ENCODE data around the gene GID4. TPM values are rescaled to one million over a fixed set of nuclear protein-coding genes. Genes with fewer than 3 reads are reported as not detected.

Gene GID4
- total and polyA plus RNA-seq, 3 experiments from 2014 or later: 8.5 to 11.1 (median 9.8) TPM

- Mint-ChIP-seq H3K4me3 (no peak overlapping the region), H3K9me3 (no peaks in the 10 kb centered on the region), H3K36me3 (peaks cover 0 to 65% (median 12%) of the 10 kb centered on the region in 3 donors), H3K27ac (no peak overlapping the region), H3K4me1 (no peaks in the 10 kb centered on the region), H3K27me3 (no peaks in the 10 kb centered on the region)
- H3K4me3 ChIP-seq (ENCODE audit: low read length): no peak overlapping the region
- POLR2A ChIA-PET: no interaction called here
- CTCF ChIA-PET: no interaction called here
- no peaks in the 10 kb centered on the region for H3K4me1 ChIP-seq (ENCODE audit: insufficient read depth, low read length)
- no peaks in the 10 kb centered on the region for H3K36me3 ChIP-seq (ENCODE audit: insufficient read depth, low read length)
- no peak overlapping the region for H3K27ac ChIP-seq (ENCODE audit: low read depth, low read length)
- no peak for DNase-seq
- no peaks in the 10 kb centered on the region for H3K27me3 ChIP-seq (ENCODE audit: insufficient read depth, low read length, poor library complexity, severe bottlenecking)
- no peaks in the 10 kb centered on the region for H3K9me3 ChIP-seq (ENCODE audit: low read length)
Measured at GRCh38 chr17:18009609-18010420, 29.4 kb upstream of the GID4 start.

GRCh38 chr17:18011286-18011685 lies 27.9 kb upstream of the GID4 start:
- Mint-ChIP-seq H3K4me3 (no peak overlapping the region), H3K4me1 (no peaks in the 10 kb centered on the region), H3K27me3 (no peaks in the 10 kb centered on the region), H3K9me3 (no peaks in the 10 kb centered on the region), H3K27ac (no peak overlapping the region), H3K36me3 (peaks cover 0 to 70% (median 11%) of the 10 kb centered on the region in 3 donors)
- H3K9me3 ChIP-seq (ENCODE audit: low read length): no peaks in the 10 kb centered on the region
- ChIA-PET CTCF (no interaction called here), POLR2A (no interaction called here)
- no peaks in the 10 kb centered on the region for H3K27me3 ChIP-seq (ENCODE audit: insufficient read depth, low read length, poor library complexity, severe bottlenecking)
- no peaks in the 10 kb centered on the region for H3K4me1 ChIP-seq (ENCODE audit: insufficient read depth, low read length)
- H3K4me3 ChIP-seq (ENCODE audit: low read length): no peak overlapping the region
- DNase-seq: no peak
- H3K27ac ChIP-seq (ENCODE audit: low read depth, low read length): no peak overlapping the region
- H3K36me3 ChIP-seq (ENCODE audit: insufficient read depth, low read length): peaks cover 6% of the 10 kb centered on the region

GRCh38 chr17:18014006-18014405 lies 25.2 kb upstream of the GID4 start:
- ChIA-PET CTCF (no interaction called here), POLR2A (no interaction called here)
- no peaks in the 10 kb centered on the region for H3K4me1 Mint-ChIP-seq
- Histone ChIP-seq H3K4me1 (ENCODE audit: insufficient read depth, low read length) (no peaks in the 10 kb centered on the region), H3K27me3 (ENCODE audit: insufficient read depth, low read length, poor library complexity, severe bottlenecking) (no peaks in the 10 kb centered on the region), H3K27ac (ENCODE audit: low read depth, low read length) (no peak overlapping the region), H3K36me3 (ENCODE audit: insufficient read depth, low read length) (peaks cover 6% of the 10 kb centered on the region), H3K9me3 (ENCODE audit: low read length) (no peaks in the 10 kb centered on the region), H3K4me3 (ENCODE audit: low read length) (no peak overlapping the region)
- H3K27ac Mint-ChIP-seq: no peak overlapping the region
- no peak for DNase-seq
- H3K27me3 Mint-ChIP-seq: no peaks in the 10 kb centered on the region
- no peak overlapping the region for H3K4me3 Mint-ChIP-seq
- no peaks in the 10 kb centered on the region for H3K9me3 Mint-ChIP-seq
- H3K36me3 Mint-ChIP-seq: peaks cover 0 to 68% (median 13%) of the 10 kb centered on the region in 3 donors

GRCh38 chr17:18015593-18015992 lies 23.6 kb upstream of the GID4 start:
- Mint-ChIP-seq H3K4me3 (no peak overlapping the region), H3K36me3 (peaks cover 0 to 65% (median 13%) of the 10 kb centered on the region in 3 donors), H3K4me1 (no peaks in the 10 kb centered on the region), H3K27me3 (no peaks in the 10 kb centered on the region), H3K9me3 (no peaks in the 10 kb centered on the region), H3K27ac (no peak overlapping the region)
- no peak for DNase-seq
- H3K4me1 ChIP-seq (ENCODE audit: insufficient read depth, low read length): no peaks in the 10 kb centered on the region
- H3K9me3 ChIP-seq (ENCODE audit: low read length): no peaks in the 10 kb centered on the region
- H3K27ac ChIP-seq (ENCODE audit: low read depth, low read length): no peak overlapping the region
- POLR2A ChIA-PET: no interaction called here
- CTCF ChIA-PET: interaction anchor here (1.5 kb wide), 1 partner anchor 87 kb away, joined by 4 read pairs; no protein-coding TSS in a partner anchor
- H3K27me3 ChIP-seq (ENCODE audit: insufficient read depth, low read length, poor library complexity, severe bottlenecking): no peaks in the 10 kb centered on the region
- peaks cover 6% of the 10 kb centered on the region for H3K36me3 ChIP-seq (ENCODE audit: insufficient read depth, low read length)
- no peak overlapping the region for H3K4me3 ChIP-seq (ENCODE audit: low read length)

- Histone ChIP-seq H3K4me1 (ENCODE audit: insufficient read depth, low read length) (no peaks in the 10 kb centered on the region), H3K4me3 (ENCODE audit: low read length) (no peak overlapping the region), H3K36me3 (ENCODE audit: insufficient read depth, low read length) (peaks cover 6% of the 10 kb centered on the region), H3K27me3 (ENCODE audit: insufficient read depth, low read length, poor library complexity, severe bottlenecking) (no peaks in the 10 kb centered on the region), H3K9me3 (ENCODE audit: low read length) (no peaks in the 10 kb centered on the region), H3K27ac (ENCODE audit: low read depth, low read length) (no peak overlapping the region)
- no peak for DNase-seq
- ChIA-PET CTCF (no interaction called here), POLR2A (interaction anchor here (0.6 kb wide), 1 partner anchor 164 kb away, joined by 3 read pairs; no protein-coding TSS in a partner anchor)
- Mint-ChIP-seq H3K4me3 (no peak overlapping the region), H3K36me3 (peaks cover 0 to 67% (median 16%) of the 10 kb centered on the region in 3 donors), H3K4me1 (no peaks in the 10 kb centered on the region), H3K27me3 (no peaks in the 10 kb centered on the region), H3K9me3 (no peaks in the 10 kb centered on the region), H3K27ac (no peak overlapping the region)
Measured at GRCh38 chr17:18016426-18016825, 22.8 kb upstream of the GID4 start.

- Mint-ChIP-seq H3K9me3 (no peaks in the 10 kb centered on the region), H3K4me1 (no peaks in the 10 kb centered on the region), H3K36me3 (peaks cover 0 to 61% (median 14%) of the 10 kb centered on the region in 3 donors), H3K4me3 (no peak overlapping the region), H3K27ac (no peak overlapping the region), H3K27me3 (no peaks in the 10 kb centered on the region)
- no peak for DNase-seq
- Histone ChIP-seq H3K27me3 (ENCODE audit: insufficient read depth, low read length, poor library complexity, severe bottlenecking) (no peaks in the 10 kb centered on the region), H3K36me3 (ENCODE audit: insufficient read depth, low read length) (peaks cover 6% of the 10 kb centered on the region), H3K4me3 (ENCODE audit: low read length) (no peak overlapping the region), H3K4me1 (ENCODE audit: insufficient read depth, low read length) (no peaks in the 10 kb centered on the region), H3K27ac (ENCODE audit: low read depth, low read length) (no peak overlapping the region), H3K9me3 (ENCODE audit: low read length) (no peaks in the 10 kb centered on the region)
- POLR2A ChIA-PET: no interaction called here
- CTCF ChIA-PET: no interaction called here
Measured at GRCh38 chr17:18017958-18018357, 21.2 kb upstream of the GID4 start.

GRCh38 chr17:18018411-18018921 lies 20.7 kb upstream of the GID4 start:
- ChIA-PET CTCF (no interaction called here), POLR2A (no interaction called here)
- H3K27ac Mint-ChIP-seq: no peak overlapping the region
- H3K4me3 ChIP-seq (ENCODE audit: low read length): no peak overlapping the region
- H3K27ac ChIP-seq (ENCODE audit: low read depth, low read length): no peak overlapping the region
- H3K9me3 ChIP-seq (ENCODE audit: low read length): no peaks in the 10 kb centered on the region
- H3K4me1 ChIP-seq (ENCODE audit: insufficient read depth, low read length): no peaks in the 10 kb centered on the region
- no peaks in the 10 kb centered on the region for H3K27me3 ChIP-seq (ENCODE audit: insufficient read depth, low read length, poor library complexity, severe bottlenecking)
- DNase-seq: no peak
- no peaks in the 10 kb centered on the region for H3K27me3 Mint-ChIP-seq
- no peak overlapping the region for H3K4me3 Mint-ChIP-seq
- H3K36me3 Mint-ChIP-seq: peaks cover 0 to 58% (median 11%) of the 10 kb centered on the region in 3 donors
- H3K9me3 Mint-ChIP-seq: no peaks in the 10 kb centered on the region
- peaks cover 6% of the 10 kb centered on the region for H3K36me3 ChIP-seq (ENCODE audit: insufficient read depth, low read length)
- H3K4me1 Mint-ChIP-seq: no peaks in the 10 kb centered on the region

GRCh38 chr17:18019838-18020154 lies 19.4 kb upstream of the GID4 start:
- Mint-ChIP-seq H3K27ac (no peak overlapping the region), H3K4me3 (no peak overlapping the region), H3K27me3 (no peaks in the 10 kb centered on the region), H3K4me1 (no peaks in the 10 kb centered on the region), H3K36me3 (peaks cover 0 to 66% (median 12%) of the 10 kb centered on the region in 3 donors), H3K9me3 (no peaks in the 10 kb centered on the region)
- H3K4me3 ChIP-seq (ENCODE audit: low read length): no peak overlapping the region
- peaks cover 11% of the 10 kb centered on the region for H3K36me3 ChIP-seq (ENCODE audit: insufficient read depth, low read length)
- no peaks in the 10 kb centered on the region for H3K4me1 ChIP-seq (ENCODE audit: insufficient read depth, low read length)
- no peak for DNase-seq
- no peaks in the 10 kb centered on the region for H3K9me3 ChIP-seq (ENCODE audit: low read length)
- ChIA-PET CTCF (no interaction called here), POLR2A (no interaction called here)
- no peak overlapping the region for H3K27ac ChIP-seq (ENCODE audit: low read depth, low read length)
- no peaks in the 10 kb centered on the region for H3K27me3 ChIP-seq (ENCODE audit: insufficient read depth, low read length, poor library complexity, severe bottlenecking)

Measured in CD8-positive, alpha-beta memory T cell (primary cell).